H1 (cell line): Measurements from ENCODE around the gene DNLZ. TPM values are rescaled to one million over a fixed set of nuclear protein-coding genes. Genes with fewer than 3 reads are reported as not detected.

Source experiments
- EP300 ChIP-seq, 2 experiments: IDR thresholded peaks; 1 replicate in 1 of 2; 2 replicates in 1 of 2; pipeline ENCODE4 v1.6.1; 2011 to 2012; ENCODE audit warnings: low read depth in 2 of 2, low read length in 2 of 2, mild to moderate bottlenecking in 2 of 2, borderline replicate concordance in 1 of 2, inconsistent platforms in 1 of 2, moderate library complexity in 1 of 2
- RBBP5 ChIP-seq: IDR thresholded peaks from 2 replicates; pipeline ENCODE4 v1.7.1; 2012; ENCODE audit warnings: low read depth, mild to moderate bottlenecking, inconsistent platforms, low read length, moderate library complexity, borderline replicate concordance
- SIN3A ChIP-seq, 2 experiments: IDR thresholded peaks in 1 of 2; conservative IDR thresholded peaks in 1 of 2; 2 replicates each; pipeline ENCODE4 v1.6.1; 2011 to 2012; ENCODE audit warnings: low read length in 2 of 2, improper control_type of control experiment in 1 of 2, low read depth in 1 of 2, mild to moderate bottlenecking in 1 of 2
- TAF7 ChIP-seq: optimal IDR thresholded peaks from 2 replicates; pipeline ENCODE3; 2011; ENCODE audit warnings: low read depth, mild to moderate bottlenecking, inconsistent platforms, low read length, moderate library complexity, borderline replicate concordance
- TCF12 ChIP-seq: IDR thresholded peaks from 2 replicates; pipeline ENCODE4 v1.6.1; 2011; ENCODE audit warnings: low read depth, mild to moderate bottlenecking, low read length
- polyA plus RNA-seq, 7 experiments: library from polyadenylated mRNA; depleted of rRNA in 3 of 7; stranded (reverse) in 5 of 7; unstranded in 2 of 7; fragments of >200 nt in 5 of 7; fragments of 200-250 nt in 2 of 7; gene quantifications; 1 replicate in 5 of 7; 2 replicates in 1 of 7; 4 replicates in 1 of 7; pipeline versions ENCODE4 v1.2.1 to v1.2.3, GENCODE V29; 2011 to 2013; ENCODE audit warnings: missing spikeins in 2 of 7, mixed read lengths in 2 of 7
- total RNA-seq: library from RNA; stranded (reverse); fragmentation: NEBNext Ultra II Directional; extraction: Animal tissue kit (Norgen Biotek cat#: 25700); gene quantifications from 2 replicates; pipeline ENCODE4 v1.2.1, GENCODE V29; 2021

DNLZ gene
- total and polyA plus RNA-seq, 2 of the 8 experiments (the other 6 are each of a cell fraction or from before 2014, with no cell fraction given): 11.6 to 17.9 TPM

- TF ChIP-seq EP300 (IDR thresholded peaks at IDR 0.05; ENCODE audit: borderline replicate concordance in 1 of 2, low read depth in 2 of 2, low read length in 2 of 2) (no peak), TCF12 (no peak), RBBP5 (no peak), TAF7 (no peak), SIN3A (conservative IDR thresholded peaks at IDR 0.05 in 1 of 2, IDR thresholded peaks at IDR 0.05 in 1 of 2; ENCODE audit: low read depth in 1 of 2, low read length in 2 of 2) (no peak)
Measured at GRCh38 chr9:136351252-136351800, 12.2 kb downstream of the DNLZ start (continued).
